ENCODE data around the gene DACT3.

GRCh38 chr19:46634656-46635218 is 26.2 kb downstream of the DACT3 start:
- TF ChIP-seq EZH2phosphoT487 (IDR thresholded peaks at IDR 0.05; ENCODE audit: borderline replicate concordance, low read length) (no peak), CTCF (conservative IDR thresholded peaks at IDR 0.05; ENCODE audit: low read depth, low read length) (no peak), EZH2 (IDR thresholded peaks at IDR 0.05; ENCODE audit: low read length, unreplicated experiment) (no peak)
